Neural progenitor cell (in vitro differentiated cells): Measurements from ENCODE around the gene RBMS2. TPM values are rescaled to one million over a fixed set of nuclear protein-coding genes. Genes with fewer than 3 reads are reported as not detected.
A peak's percentile ranks its signal among the peaks of the same experiment; 100 is the strongest.

Experiments used
- DNase-seq: peaks from one replicate; pipeline ENCODE4 v3.0.0-alpha.2; 2016; ENCODE audit warnings: low spot score
- H2AFZ ChIP-seq: fragments of 200-600 bp; sonication (generic); replicated peaks from 2 replicates; pipeline ENCODE4 v1.6.1; 2016; ENCODE audit warnings: antibody characterized with exemption
- H3F3A ChIP-seq: fragments of 200-600 bp; sonication (generic); 2 replicates; pipeline ENCODE4 v1.6.1; 2016; ENCODE audit warnings: antibody characterized with exemption, low read depth
- H3K27ac ChIP-seq: fragments of 200-600 bp; sonication (generic); 2 replicates; pipeline ENCODE4 v1.5.1; 2016; ENCODE audit warnings: mild to moderate bottlenecking
- H3K27me3 ChIP-seq: fragments of 200-600 bp; sonication (generic); 2 replicates; pipeline ENCODE4 v1.6.1; 2016; ENCODE audit warnings: mild to moderate bottlenecking, moderate library complexity
- H3K36me3 ChIP-seq: fragments of 200-600 bp; sonication (generic); 2 replicates; pipeline ENCODE4 v1.5.1; 2016
- H3K4me1 ChIP-seq: fragments of 200-600 bp; sonication (generic); 2 replicates; pipeline ENCODE4 v1.6.1; 2016; ENCODE audit warnings: mixed run types
- H3K4me2 ChIP-seq: fragments of 200-600 bp; sonication (generic); 2 replicates; pipeline ENCODE4 v1.6.1; 2016
- H3K4me3 ChIP-seq: fragments of 200-600 bp; sonication (generic); 2 replicates; pipeline ENCODE4 v1.5.1; 2016
- H3K79me2 ChIP-seq: fragments of 200-600 bp; sonication (generic); 2 replicates; pipeline ENCODE4 v1.6.1; 2016; ENCODE audit warnings: low read depth
- H3K9ac ChIP-seq: fragments of 200-600 bp; sonication (generic); 2 replicates; pipeline ENCODE4 v1.6.1; 2016
- H3K9me3 ChIP-seq: fragments of 200-600 bp; sonication (generic); 2 replicates; pipeline ENCODE4 v1.5.1; 2016; ENCODE audit warnings: low read depth
- H4K20me1 ChIP-seq: fragments of 200-600 bp; sonication (generic); 2 replicates; pipeline ENCODE4 v1.6.1; 2016; ENCODE audit warnings: low read depth
- H3K27ac Mint-ChIP-seq: 3 replicates; pipeline ENCODE4 v1.8.0; 2021; ENCODE audit warnings: mixed read lengths
- H3K27me3 Mint-ChIP-seq: 2 replicates; pipeline ENCODE4 v1.8.0; 2022; ENCODE audit warnings: low read depth, mild to moderate bottlenecking, inconsistent platforms, moderate library complexity, mixed read lengths; ENCODE audit not compliant: insufficient read depth
- H3K36me3 Mint-ChIP-seq: 3 replicates; pipeline ENCODE4 v1.8.0; 2021; ENCODE audit warnings: mixed read lengths
- H3K4me1 Mint-ChIP-seq: 3 replicates; pipeline ENCODE4 v1.8.0; 2021; ENCODE audit warnings: mixed read lengths
- H3K4me3 Mint-ChIP-seq: 3 replicates; pipeline ENCODE4 v1.8.0; 2021; ENCODE audit warnings: mild to moderate bottlenecking, moderate library complexity, mixed read lengths
- H3K9me3 Mint-ChIP-seq: 3 replicates; pipeline ENCODE4 v1.8.0; 2020; ENCODE audit warnings: mixed read lengths
- EZH2 ChIP-seq: fragments of 200-600 bp; sonication (generic); IDR thresholded peaks from 2 replicates; pipeline ENCODE4 v1.6.1; 2017; ENCODE audit warnings: antibody characterized with exemption, mild to moderate bottlenecking, moderate library complexity
- EZH2phosphoT487 ChIP-seq: fragments of 200-600 bp; sonication (generic); IDR thresholded peaks from 2 replicates; pipeline ENCODE4 v1.6.1; 2017; ENCODE audit warnings: antibody characterized with exemption
- total RNA-seq: library from RNA; depleted of rRNA; stranded (reverse); fragments of >200 nt; gene quantifications from 2 replicates; pipeline ENCODE4 v1.2.3, GENCODE V29; 2015; ENCODE audit warnings: low replicate concordance
- TF ChIP-seq, protein P1 (sequence below): fragments of 200-600 bp; sonication (generic); IDR thresholded peaks from 2 replicates; pipeline ENCODE4 v1.5.1; 2017; ENCODE audit warnings: antibody characterized with exemption, mild to moderate bottlenecking

RBMS2 gene
- total RNA-seq, 1 donor from 2014 or later = 12.9 TPM

DNA sequence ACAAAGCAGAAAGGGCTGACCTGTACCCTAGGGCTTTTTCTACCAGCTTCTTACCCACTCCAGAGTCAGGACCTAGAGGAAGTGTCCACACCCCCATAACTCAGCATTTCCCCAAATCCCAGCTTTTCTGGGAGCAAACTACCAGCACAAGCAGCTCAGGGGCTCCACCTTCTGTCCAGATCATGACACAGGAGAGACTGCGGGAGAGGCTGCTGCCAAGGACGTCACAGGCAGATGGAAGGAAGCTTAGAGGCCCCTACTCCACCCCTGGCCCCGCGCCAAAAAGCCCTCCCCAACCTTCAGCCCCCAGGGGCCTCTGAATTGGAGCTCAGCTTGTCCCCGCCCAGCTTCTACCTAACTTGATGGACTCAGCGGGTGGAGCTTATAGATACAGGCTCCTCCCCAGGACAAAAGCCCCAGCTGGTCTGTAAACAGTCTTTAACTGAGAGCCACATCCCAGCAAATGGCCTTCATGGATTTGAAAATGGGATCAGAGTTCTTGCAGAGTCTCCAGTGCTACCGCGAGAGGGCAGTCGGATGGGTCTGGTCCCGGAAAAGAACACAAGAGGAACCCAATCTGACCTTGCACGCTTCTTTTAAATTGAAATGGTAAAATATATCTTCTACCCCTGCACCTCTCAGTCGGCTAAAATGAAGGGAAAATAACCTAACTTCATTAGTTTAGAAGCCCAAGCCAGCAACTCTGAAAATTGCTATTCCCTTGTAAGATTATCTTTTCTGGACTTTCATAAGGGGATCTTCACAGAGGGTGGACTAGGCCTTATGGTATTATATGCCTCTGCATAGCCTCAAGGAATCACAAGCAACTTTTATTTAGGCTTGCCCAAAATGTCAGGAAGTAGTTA lies 115.3 kb downstream of the RBMS2 start:
- no peak overlapping the region for H3K9ac ChIP-seq
- peaks cover 23% of the 10 kb centered on the region for H4K20me1 ChIP-seq
- H3K4me2 ChIP-seq = peak overlapping the region; percentile 88
- H2AFZ ChIP-seq = no peak overlapping the region
- TF ChIP-seq EZH2phosphoT487 (no peak), EZH2 (no peak)
- TF ChIP-seq, protein P1, sequence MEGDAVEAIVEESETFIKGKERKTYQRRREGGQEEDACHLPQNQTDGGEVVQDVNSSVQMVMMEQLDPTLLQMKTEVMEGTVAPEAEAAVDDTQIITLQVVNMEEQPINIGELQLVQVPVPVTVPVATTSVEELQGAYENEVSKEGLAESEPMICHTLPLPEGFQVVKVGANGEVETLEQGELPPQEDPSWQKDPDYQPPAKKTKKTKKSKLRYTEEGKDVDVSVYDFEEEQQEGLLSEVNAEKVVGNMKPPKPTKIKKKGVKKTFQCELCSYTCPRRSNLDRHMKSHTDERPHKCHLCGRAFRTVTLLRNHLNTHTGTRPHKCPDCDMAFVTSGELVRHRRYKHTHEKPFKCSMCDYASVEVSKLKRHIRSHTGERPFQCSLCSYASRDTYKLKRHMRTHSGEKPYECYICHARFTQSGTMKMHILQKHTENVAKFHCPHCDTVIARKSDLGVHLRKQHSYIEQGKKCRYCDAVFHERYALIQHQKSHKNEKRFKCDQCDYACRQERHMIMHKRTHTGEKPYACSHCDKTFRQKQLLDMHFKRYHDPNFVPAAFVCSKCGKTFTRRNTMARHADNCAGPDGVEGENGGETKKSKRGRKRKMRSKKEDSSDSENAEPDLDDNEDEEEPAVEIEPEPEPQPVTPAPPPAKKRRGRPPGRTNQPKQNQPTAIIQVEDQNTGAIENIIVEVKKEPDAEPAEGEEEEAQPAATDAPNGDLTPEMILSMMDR = peak; percentile 65
- Mint-ChIP-seq H3K9me3 (no peaks in the 10 kb centered on the region), H3K27me3 (peaks cover 8% of the 10 kb centered on the region), H3K4me3 (peak overlapping the region; percentile 99), H3K36me3 (peaks cover 23% of the 10 kb centered on the region), H3K4me1 (peaks cover 56% of the 10 kb centered on the region), H3K27ac (peak overlapping the region; percentile 76)
- peak overlapping the region; percentile 53 for H3K27ac ChIP-seq
- H3K9me3 ChIP-seq = no peaks in the 10 kb centered on the region
- H3K36me3 ChIP-seq = no peaks in the 10 kb centered on the region
- H3K27me3 ChIP-seq = no peaks in the 10 kb centered on the region
- peaks cover 26% of the 10 kb centered on the region for H3K4me1 ChIP-seq
- peaks cover 43% of the 10 kb centered on the region for H3K79me2 ChIP-seq
- H3F3A ChIP-seq = peaks cover 86% of the 10 kb centered on the region
- peak; percentile 100 for DNase-seq
- H3K4me3 ChIP-seq = peak overlapping the region; percentile 88

DNA sequence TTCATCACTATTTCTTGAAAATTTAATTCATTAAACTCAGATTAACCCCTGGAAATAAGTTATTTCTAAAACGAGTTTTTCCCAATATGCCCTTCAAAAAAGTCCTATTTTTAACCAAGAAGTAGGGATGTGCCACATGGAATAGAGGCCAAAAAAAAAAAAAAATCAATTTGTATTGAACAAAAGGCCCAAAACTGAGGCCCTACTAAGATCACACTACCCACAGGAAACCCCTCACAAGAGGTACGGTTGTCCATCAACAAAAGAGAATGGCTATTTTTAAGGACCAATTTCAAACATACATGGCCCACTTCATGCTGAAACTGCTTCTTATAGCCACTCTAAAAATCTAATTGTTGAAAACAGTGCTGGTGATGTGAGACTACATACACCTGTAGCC lies 116.0 kb downstream of the RBMS2 start:
- Mint-ChIP-seq H3K4me3 (peak overlapping the region; percentile 49), H3K36me3 (peaks cover 30% of the 10 kb centered on the region), H3K27ac (peak overlapping the region; percentile 32), H3K4me1 (peaks cover 50% of the 10 kb centered on the region), H3K9me3 (no peaks in the 10 kb centered on the region), H3K27me3 (peaks cover 8% of the 10 kb centered on the region)
- H3K9ac ChIP-seq = no peak overlapping the region
- H3K9me3 ChIP-seq = no peaks in the 10 kb centered on the region
- H4K20me1 ChIP-seq = peaks cover 29% of the 10 kb centered on the region
- TF ChIP-seq EZH2 = no peak
- TF ChIP-seq EZH2phosphoT487 = no peak
- TF ChIP-seq, protein P1 = no peak
- H2AFZ ChIP-seq = no peak overlapping the region
- no peak for DNase-seq
- H3K4me1 ChIP-seq = peaks cover 20% of the 10 kb centered on the region
- H3K4me3 ChIP-seq = no peak overlapping the region
- peaks cover 86% of the 10 kb centered on the region for H3F3A ChIP-seq
- no peaks in the 10 kb centered on the region for H3K27me3 ChIP-seq
- H3K4me2 ChIP-seq = no peak overlapping the region
- peaks cover 46% of the 10 kb centered on the region for H3K79me2 ChIP-seq
- H3K36me3 ChIP-seq = peaks cover under 1% of the 10 kb centered on the region
- peak overlapping the region; percentile 30 for H3K27ac ChIP-seq

DNA sequence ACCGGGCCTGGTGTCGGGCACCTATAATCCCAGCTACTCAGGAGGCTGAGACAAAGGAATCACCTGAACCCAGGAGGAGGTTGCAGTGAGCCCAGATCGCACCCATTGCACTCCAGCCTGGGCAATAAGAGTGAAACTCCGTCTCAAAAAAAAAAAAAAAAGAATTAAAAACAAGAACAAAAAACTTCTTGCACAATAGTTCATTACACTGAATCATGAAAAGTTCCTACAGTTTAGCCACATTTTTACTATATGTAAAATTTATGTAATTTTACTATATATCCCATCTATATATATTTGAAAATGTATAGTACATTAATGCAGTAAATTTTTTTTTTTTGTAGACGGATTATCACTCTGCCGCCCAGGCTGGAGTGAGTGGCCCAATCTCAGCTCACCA lies 119.6 kb downstream of the RBMS2 start:
- Mint-ChIP-seq H3K27ac (no peak overlapping the region), H3K27me3 (peaks cover 10% of the 10 kb centered on the region), H3K4me3 (no peak overlapping the region), H3K9me3 (no peaks in the 10 kb centered on the region), H3K4me1 (peaks cover 38% of the 10 kb centered on the region), H3K36me3 (peaks cover 43% of the 10 kb centered on the region)
- Histone ChIP-seq H4K20me1 (peaks cover 47% of the 10 kb centered on the region), H3K36me3 (peaks cover 16% of the 10 kb centered on the region), H3K27me3 (no peaks in the 10 kb centered on the region), H3K4me2 (no peak overlapping the region), H3K9me3 (no peaks in the 10 kb centered on the region), H3K9ac (no peak overlapping the region), H3K27ac (no peak overlapping the region), H3K79me2 (peaks cover 53% of the 10 kb centered on the region), H3F3A (peaks cover 66% of the 10 kb centered on the region), H3K4me1 (peaks cover 17% of the 10 kb centered on the region), H3K4me3 (no peak overlapping the region), H2AFZ (no peak overlapping the region)
- no peak for DNase-seq
- no peak for TF ChIP-seq EZH2phosphoT487
- TF ChIP-seq, protein P1 = no peak
- no peak for TF ChIP-seq EZH2
